Kidney epithelial cell (primary cell): Measurements from ENCODE around the gene PRKX. TPM values are rescaled to one million over a fixed set of nuclear protein-coding genes. Genes with fewer than 3 reads are reported as not detected.

Source experiments
- DNase-seq: peaks from one replicate; pipeline ENCODE4 v3.0.0-alpha.2; 2010; ENCODE audit warnings: low read depth
- H3K27me3 ChIP-seq: 2 replicates; pipeline ENCODE4 v1.6.0; 2011; ENCODE audit warnings: low read length; ENCODE audit not compliant: control insufficient read depth, insufficient read depth
- H3K36me3 ChIP-seq: 2 replicates; pipeline ENCODE4 v1.5.1; 2011; ENCODE audit warnings: low read length; ENCODE audit not compliant: control insufficient read depth, insufficient read depth
- H3K4me3 ChIP-seq: 2 replicates; pipeline ENCODE4 v1.5.1; 2011; ENCODE audit warnings: low read depth, mild to moderate bottlenecking, control low read depth, low read length
- total RNA-seq: library from RNA; depleted of rRNA; stranded (reverse); fragments of >200 nt; gene quantifications from 2 replicates; pipeline ENCODE4 v1.2.3, GENCODE V29; 2015
- TF ChIP-seq, protein P1 (sequence below): IDR thresholded peaks from 2 replicates; pipeline ENCODE4 v1.5.1; 2011; ENCODE audit warnings: mild to moderate bottlenecking, moderate library complexity, low read length, control low read depth, inconsistent platforms; ENCODE audit not compliant: insufficient read depth, poor library complexity, severe bottlenecking

Gene PRKX
- total RNA-seq, 1 donor from 2014 or later, result 20.1 TPM

DNA sequence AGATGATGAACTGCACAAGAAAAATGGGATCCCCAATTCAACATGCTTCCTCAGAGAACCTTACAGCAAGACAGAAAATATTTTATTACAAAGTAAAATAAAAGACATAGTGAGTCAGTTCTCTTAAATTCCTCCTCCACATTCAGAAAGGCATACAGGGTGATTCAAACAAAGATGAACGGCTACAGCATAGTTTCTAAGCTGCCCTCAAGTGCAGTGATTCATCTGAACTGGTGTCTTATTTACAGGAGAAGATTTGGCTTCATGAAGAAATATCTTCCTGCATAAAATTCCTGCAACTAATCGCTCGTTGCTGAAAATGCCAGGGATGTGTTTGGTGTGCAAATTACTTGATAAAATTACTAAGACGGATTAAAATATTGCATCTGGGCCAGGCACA, 103.6 kb downstream of the PRKX start:
- Histone ChIP-seq H3K36me3 (no peaks in the 10 kb centered on the region), H3K27me3 (no peaks in the 10 kb centered on the region), H3K4me3 (no peak overlapping the region)
- TF ChIP-seq, protein P1, sequence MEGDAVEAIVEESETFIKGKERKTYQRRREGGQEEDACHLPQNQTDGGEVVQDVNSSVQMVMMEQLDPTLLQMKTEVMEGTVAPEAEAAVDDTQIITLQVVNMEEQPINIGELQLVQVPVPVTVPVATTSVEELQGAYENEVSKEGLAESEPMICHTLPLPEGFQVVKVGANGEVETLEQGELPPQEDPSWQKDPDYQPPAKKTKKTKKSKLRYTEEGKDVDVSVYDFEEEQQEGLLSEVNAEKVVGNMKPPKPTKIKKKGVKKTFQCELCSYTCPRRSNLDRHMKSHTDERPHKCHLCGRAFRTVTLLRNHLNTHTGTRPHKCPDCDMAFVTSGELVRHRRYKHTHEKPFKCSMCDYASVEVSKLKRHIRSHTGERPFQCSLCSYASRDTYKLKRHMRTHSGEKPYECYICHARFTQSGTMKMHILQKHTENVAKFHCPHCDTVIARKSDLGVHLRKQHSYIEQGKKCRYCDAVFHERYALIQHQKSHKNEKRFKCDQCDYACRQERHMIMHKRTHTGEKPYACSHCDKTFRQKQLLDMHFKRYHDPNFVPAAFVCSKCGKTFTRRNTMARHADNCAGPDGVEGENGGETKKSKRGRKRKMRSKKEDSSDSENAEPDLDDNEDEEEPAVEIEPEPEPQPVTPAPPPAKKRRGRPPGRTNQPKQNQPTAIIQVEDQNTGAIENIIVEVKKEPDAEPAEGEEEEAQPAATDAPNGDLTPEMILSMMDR, result no peak
- peak; percentile 16 for DNase-seq

DNA sequence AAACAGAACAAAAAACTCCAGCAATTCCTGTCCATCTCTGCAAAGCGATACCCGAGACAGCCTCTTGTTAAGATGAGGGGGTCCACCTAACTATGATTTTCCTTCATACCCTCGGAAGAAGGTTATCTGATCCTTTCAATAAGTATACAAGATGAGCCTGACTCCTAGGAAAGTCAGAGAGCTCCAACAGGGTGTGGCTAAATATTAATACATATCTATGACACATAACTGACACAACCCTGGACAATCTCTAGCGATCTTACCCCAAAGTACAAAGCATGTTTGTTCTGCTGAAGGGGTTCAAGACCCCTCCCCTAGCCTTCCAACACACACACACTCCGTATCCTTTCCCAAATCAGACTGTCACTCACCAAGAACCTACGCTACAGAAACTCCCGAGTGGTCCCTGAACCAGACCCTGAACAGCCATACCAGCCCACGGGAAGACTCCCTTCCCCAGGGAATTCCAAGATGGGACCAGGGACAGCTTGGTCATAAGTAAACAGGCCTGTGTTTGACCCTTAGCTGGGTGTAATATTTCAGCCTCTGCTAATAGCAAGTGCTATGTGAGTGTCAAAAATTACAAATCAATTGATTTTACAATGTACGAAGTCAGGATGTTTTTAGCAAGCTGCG, 110.3 kb downstream of the PRKX start:
- no peak overlapping the region for H3K4me3 ChIP-seq
- DNase-seq, result no peak
- TF ChIP-seq, protein P1, result no peak
- no peaks in the 10 kb centered on the region for H3K36me3 ChIP-seq
- no peaks in the 10 kb centered on the region for H3K27me3 ChIP-seq

DNA sequence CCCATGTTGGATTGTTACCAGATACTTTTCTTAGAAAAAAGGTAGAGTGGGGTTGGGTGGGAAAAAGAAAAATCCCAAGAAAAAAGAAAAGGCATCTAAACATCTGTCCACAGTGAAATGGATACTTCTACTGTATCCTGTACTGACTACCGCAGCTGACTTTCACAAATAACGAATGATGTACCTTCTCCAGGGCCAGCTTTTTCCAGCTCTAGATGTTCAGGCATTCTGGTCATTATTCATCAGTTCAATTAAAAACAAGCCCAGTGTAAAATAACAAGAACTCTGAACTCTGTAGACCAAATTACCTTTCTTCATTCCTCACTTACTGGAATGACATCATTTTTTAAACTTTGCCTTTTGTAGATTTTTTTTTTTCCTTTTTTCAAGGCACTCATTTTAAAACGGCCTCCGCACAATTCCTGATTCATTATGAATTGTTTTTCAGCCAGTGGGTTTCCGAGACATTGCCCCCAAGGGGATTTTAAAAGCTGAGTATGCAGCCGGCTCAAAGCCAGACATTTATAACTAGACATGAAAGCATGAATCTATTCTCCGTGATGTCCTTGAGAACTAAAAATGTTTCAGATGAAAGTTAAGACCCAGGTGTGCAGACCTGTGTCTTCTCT, 113.5 kb downstream of the PRKX start:
- H3K36me3 ChIP-seq, result no peaks in the 10 kb centered on the region
- TF ChIP-seq, protein P1, result no peak
- no peak for DNase-seq
- H3K27me3 ChIP-seq, result no peaks in the 10 kb centered on the region
- H3K4me3 ChIP-seq, result no peak overlapping the region

DNA sequence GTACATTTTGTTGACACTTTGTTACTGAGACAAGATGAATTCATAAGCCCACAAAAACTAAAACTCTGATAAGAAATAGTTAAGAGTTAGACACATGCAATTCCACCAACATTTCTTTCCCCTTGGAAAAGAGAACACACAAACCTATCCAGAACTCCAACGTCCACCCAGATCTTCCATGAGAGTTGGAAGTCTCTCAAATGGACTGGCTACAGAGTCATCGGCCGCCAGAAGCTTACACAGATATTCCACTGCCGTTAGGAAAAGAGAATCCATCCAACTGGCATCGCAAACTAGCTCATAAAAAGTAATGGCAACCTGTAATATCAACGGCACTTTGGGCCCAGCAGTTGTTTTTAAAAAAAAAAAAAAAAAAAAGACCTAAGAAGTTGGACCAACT, 114.7 kb downstream of the PRKX start:
- Histone ChIP-seq H3K4me3 (no peak overlapping the region), H3K36me3 (no peaks in the 10 kb centered on the region), H3K27me3 (no peaks in the 10 kb centered on the region)
- DNase-seq, result no peak
- TF ChIP-seq, protein P1, result no peak

DNA sequence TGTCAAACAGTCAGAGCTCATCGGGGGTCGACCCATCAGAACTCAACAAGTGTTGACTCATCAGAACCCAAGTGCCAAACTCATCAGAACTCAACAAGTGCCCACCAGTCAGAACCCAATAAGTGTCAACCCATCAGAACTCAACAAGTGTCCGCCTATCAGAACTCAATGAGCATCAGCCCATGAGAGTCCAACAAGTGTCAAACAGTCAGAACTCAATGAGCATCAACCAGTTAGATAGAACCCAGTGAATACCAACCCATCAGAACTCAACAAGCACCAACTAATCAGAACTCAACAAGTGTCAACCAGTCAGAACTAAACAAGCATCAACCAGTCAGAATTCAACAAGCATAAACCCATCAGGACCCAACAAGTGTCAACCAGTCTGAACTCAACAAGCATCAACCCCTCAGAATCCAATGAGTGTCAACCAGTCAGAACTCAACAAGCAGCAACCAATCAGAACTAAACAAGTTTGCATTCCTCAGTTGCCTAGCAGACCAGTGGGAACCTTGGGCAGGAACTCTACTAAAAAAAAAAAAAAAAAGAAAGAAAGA, 115.3 kb downstream of the PRKX start:
- no peaks in the 10 kb centered on the region for H3K36me3 ChIP-seq
- no peak for DNase-seq
- TF ChIP-seq, protein P1, result no peak
- no peak overlapping the region for H3K4me3 ChIP-seq
- H3K27me3 ChIP-seq, result no peaks in the 10 kb centered on the region

DNA sequence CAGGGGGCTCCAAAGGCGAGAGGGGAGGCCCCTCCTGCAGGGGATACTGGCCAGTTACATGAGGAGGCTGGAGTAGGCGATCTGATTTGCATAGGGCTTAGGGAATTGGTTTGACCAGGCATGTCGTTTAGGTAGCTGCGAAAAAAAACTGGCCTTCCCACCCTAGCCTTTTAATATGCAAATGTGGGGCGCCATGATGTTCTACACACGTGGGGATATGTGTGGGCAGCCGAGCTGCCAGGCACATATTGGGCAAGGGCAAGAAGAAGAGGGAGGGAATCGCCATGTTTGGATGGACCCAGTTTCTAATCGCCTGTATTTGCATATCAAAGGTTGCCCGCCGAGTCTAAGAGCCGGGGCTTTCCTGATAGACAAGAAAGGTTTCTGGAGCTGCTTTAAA, 121.3 kb downstream of the PRKX start:
- DNase-seq, result no peak
- H3K36me3 ChIP-seq, result no peaks in the 10 kb centered on the region
- TF ChIP-seq, protein P1, result no peak
- H3K27me3 ChIP-seq, result no peaks in the 10 kb centered on the region
- H3K4me3 ChIP-seq, result no peak overlapping the region
